Measurements from ENCODE around the gene MRPL39.
A peak's percentile ranks its signal among the peaks of the same experiment; 100 is the strongest.

The MRPL39 gene

GRCh38 chr21:25566645-25567044 is 40.6 kb downstream of the MRPL39 start:
- no peak for DNase-seq

GRCh38 chr21:25565272-25566211 is 41.7 kb downstream of the MRPL39 start:
- DNase-seq = no peak

GRCh38 chr21:25564349-25564948 is 42.8 kb downstream of the MRPL39 start:
- no peak for DNase-seq

- DNase-seq = peak; percentile 22
These were observed 43.7 kb downstream of the MRPL39 start for GRCh38 chr21:25563361-25564116.

DNA sequence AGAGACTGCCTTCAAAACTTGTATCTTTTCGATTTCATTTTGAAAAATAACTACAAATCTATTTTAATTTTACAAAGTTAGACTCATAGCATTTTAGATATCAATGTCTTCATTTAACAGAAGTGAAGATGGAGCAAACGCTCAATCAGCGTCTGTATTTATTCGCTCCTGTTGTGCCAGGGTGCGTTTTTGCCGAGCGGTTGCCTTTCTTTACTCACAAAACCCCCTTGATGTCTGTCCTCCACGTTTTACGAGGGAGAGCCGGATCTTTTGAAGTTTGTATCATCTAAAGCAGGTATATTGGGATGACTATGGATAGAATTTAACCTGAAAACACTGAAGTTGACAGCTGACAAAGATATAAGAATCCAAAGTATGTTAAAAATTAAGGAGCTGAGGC is 44.6 kb downstream of the MRPL39 start:
- no peak for DNase-seq

GRCh38 chr21:25561668-25562641 is 45.3 kb downstream of the MRPL39 start:
- DNase-seq = peak; percentile 68

- DNase-seq = no peak
These were observed 46.4 kb downstream of the MRPL39 start for GRCh38 chr21:25560891-25561290.

GRCh38 chr21:25560271-25560685 is 47.0 kb downstream of the MRPL39 start:
- DNase-seq = no peak

DNA sequence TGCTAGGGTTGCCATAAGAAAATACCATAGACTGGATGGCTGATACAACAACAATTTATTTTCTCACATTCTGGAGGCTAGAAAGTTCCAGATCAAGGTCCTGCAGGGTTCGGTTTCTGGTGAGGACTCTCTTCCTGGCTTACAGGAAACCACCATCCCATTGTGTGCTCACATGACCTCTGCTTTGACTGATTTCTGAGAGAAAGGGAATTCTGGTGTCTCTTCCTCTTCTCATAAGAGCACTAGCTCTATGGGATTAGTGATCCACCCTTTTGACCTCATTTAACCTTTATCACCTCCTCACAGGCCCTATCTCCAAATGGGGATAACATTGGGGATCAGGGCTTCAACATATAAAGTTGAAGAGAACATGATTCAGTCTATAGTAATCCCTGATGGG is 47.5 kb downstream of the MRPL39 start:
- no peak for DNase-seq

GRCh38 chr21:25558123-25558522 is 49.2 kb downstream of the MRPL39 start:
- DNase-seq = no peak

- DNase-seq = no peak
These were observed 50.1 kb downstream of the MRPL39 start for GRCh38 chr21:25557180-25557579.

DNA sequence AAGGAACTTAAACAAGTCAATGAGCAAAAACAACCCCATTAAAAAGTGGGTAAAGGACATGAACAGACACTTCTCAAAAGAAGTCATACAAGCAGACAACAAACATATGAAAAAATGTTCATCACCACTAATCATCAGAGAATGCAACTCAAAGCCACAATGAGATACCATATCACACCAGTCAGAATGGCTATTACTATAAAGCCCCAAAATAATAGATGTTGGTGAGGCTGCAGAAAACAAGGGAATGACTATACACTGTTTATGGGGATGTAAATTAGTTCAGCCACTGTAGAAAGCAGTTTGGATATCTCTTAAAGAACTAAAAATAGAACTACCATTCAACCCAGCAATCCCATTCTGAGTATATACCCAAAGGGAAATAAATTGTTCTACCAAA is 51.2 kb downstream of the MRPL39 start:
- no peak for DNase-seq

- DNase-seq = no peak
These were observed 51.8 kb downstream of the MRPL39 start for GRCh38 chr21:25555492-25555891.

GRCh38 chr21:25552856-25553255 is 54.4 kb downstream of the MRPL39 start:
- no peak for DNase-seq

- DNase-seq = no peak
These were observed 55.7 kb downstream of the MRPL39 start for GRCh38 chr21:25551569-25551968.

GRCh38 chr21:25550352-25551120 is 56.7 kb downstream of the MRPL39 start:
- DNase-seq = no peak

DNA sequence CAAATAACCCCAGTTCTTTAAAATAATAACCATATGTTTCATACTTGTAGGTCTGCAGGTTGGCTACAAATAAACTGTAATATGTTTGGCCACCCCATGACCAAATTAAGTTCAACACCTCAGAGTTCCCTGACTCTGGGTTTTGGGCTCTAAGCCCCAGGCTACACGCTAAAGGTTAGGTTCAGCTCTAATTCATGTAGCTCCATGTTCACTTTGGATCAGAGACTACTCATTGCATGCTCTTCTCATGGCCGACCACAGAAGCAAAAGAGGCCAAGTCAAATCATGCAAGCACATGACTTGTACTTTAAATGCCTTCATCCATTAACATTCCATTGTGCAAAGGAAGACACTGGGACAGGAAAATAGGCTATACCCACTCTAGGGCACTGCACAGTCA is 66.2 kb downstream of the MRPL39 start:
- no peak for DNase-seq

DNA sequence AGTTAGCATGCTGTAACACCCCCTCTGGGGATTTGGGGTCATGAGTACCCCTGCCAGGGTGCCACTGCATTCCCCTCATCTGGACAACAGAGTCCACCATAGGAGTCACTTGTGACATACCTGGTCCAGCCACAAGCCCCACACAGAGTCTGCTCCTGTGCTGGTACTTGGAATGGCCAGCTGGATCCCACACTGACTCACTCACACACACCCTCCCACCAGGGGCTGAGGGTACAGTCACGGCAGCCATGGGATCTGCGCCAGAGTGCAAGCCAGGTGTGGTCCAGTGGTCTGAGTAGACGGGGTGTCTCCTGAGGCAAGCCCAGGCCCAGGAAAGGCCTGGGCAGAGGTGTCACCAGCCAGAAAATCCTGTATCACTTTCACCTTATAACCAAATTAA is 67.7 kb downstream of the MRPL39 start:
- DNase-seq = no peak

- no peak for DNase-seq
These were observed 70.1 kb downstream of the MRPL39 start for GRCh38 chr21:25537174-25537573.

DNA sequence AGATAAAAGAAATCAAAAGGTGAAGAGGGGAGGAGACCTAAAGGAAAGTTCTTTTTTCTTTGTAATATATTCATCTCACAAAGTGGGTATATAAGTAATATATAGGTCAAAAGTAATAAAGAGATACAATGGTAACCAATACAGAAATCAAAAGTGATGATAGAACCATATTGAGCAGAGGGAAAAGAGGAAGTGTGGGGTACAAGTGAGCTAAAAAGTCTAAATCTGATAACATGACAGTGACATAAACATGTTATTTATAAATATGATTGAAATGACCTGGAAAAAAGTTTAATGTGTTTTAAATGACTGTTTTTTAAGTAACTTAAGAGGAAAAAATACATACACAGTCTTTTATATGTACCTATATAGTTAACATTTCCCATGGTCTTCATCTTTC is 70.5 kb downstream of the MRPL39 start:
- no peak for DNase-seq

GRCh38 chr21:25535849-25536248 is 71.4 kb downstream of the MRPL39 start:
- no peak for DNase-seq

Measured in CD4-positive, alpha-beta T cell treated with Interferon gamma for 1 hour (primary cell).